Hematopoietic multipotent progenitor cell treated with erythropoietin and hydrocortisone succinate and interleukin-3 and kit ligand, for 6 days (in vitro differentiated cells): ENCODE measurements around the gene MYO10.
A peak's percentile ranks its signal among the peaks of the same experiment; 100 is the strongest.

ENCODE experiments used
- DNase-seq: peaks from one replicate; pipeline ENCODE4 v3.0.0-alpha.2; 2015

The MYO10 gene

GRCh38 chr5:16943846-16944678 is 8.0 kb upstream of the MYO10 start:
- DNase-seq = no peak

- DNase-seq = peak; percentile 43
These were observed 1.5 kb upstream of the MYO10 start for GRCh38 chr5:16937503-16938161.

GRCh38 chr5:16936989-16937438 is 926 bp upstream of the MYO10 start:
- no peak for DNase-seq

GRCh38 chr5:16935231-16936149 is 598 bp downstream of the MYO10 start:
- DNase-seq = peak; percentile 53

GRCh38 chr5:16934677-16935153 is 1.4 kb downstream of the MYO10 start:
- DNase-seq = peak; percentile 12

GRCh38 chr5:16934123-16934522 is 2.0 kb downstream of the MYO10 start:
- peak; percentile 75 for DNase-seq

GRCh38 chr5:16933337-16933736 is 2.8 kb downstream of the MYO10 start:
- no peak for DNase-seq

- no peak for DNase-seq
These were observed 3.7 kb downstream of the MYO10 start for GRCh38 chr5:16932401-16932800.

- DNase-seq = no peak
These were observed 4.6 kb downstream of the MYO10 start for GRCh38 chr5:16931334-16932110.

GRCh38 chr5:16930496-16930895 is 5.6 kb downstream of the MYO10 start:
- no peak for DNase-seq

- DNase-seq = no peak
These were observed 6.3 kb downstream of the MYO10 start for GRCh38 chr5:16929831-16930230.

- no peak for DNase-seq
These were observed 6.7 kb downstream of the MYO10 start for GRCh38 chr5:16929347-16929746.

- DNase-seq = no peak
These were observed 8.5 kb downstream of the MYO10 start for GRCh38 chr5:16927613-16928012.

- no peak for DNase-seq
These were observed 9.7 kb downstream of the MYO10 start for GRCh38 chr5:16926417-16926816.

GRCh38 chr5:16924206-16924605 is 11.9 kb downstream of the MYO10 start:
- DNase-seq = no peak

GRCh38 chr5:16922430-16922829 is 13.7 kb downstream of the MYO10 start:
- DNase-seq = no peak

GRCh38 chr5:16921211-16921610 is 14.9 kb downstream of the MYO10 start:
- no peak for DNase-seq

GRCh38 chr5:16920109-16920816 is 15.8 kb downstream of the MYO10 start:
- no peak for DNase-seq

GRCh38 chr5:16918891-16919671 is 17.0 kb downstream of the MYO10 start:
- no peak for DNase-seq

GRCh38 chr5:16918156-16918555 is 17.9 kb downstream of the MYO10 start:
- no peak for DNase-seq
